NCI-H1694 treated with DMSO at 0.1 percent for 48 hours (cell line): ENCODE results near the gene TAF11L10.
"Not testable (repeated sequence)": the region's sequence is repeated elsewhere in the genome, so short reads cannot be mapped to it uniquely, and the experiment has no call there.

Source experiments
- DNase-seq: peaks from one replicate; lab custom pipeline; 2025; lab: John Stamatoyannopoulos, UW

Gene TAF11L10

DNA sequence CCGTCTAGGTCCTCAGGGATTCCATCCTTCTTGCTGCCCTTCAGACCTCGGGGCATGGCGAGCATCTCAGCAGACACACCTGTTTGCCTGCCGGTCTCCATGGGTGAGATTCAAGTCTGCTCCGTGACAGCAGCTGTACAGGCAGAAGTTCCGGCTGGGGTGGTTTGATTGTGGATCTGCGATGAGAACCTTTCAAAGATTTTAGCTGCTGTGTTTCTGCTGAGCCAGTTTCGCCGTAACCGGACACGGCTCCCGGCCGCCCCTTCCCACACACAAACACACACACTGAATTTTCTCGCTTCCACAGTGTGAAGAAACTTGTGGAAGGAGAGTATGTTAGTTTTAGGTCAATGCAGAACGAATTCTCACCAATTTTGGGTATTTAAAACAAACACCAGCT, at the start of gene TAF11L10:
TAF11L10 (minus strand) TSS at position 101 of the 400 bp plus-strand sequence.
- not testable (repeated sequence) for DNase-seq

DNA sequence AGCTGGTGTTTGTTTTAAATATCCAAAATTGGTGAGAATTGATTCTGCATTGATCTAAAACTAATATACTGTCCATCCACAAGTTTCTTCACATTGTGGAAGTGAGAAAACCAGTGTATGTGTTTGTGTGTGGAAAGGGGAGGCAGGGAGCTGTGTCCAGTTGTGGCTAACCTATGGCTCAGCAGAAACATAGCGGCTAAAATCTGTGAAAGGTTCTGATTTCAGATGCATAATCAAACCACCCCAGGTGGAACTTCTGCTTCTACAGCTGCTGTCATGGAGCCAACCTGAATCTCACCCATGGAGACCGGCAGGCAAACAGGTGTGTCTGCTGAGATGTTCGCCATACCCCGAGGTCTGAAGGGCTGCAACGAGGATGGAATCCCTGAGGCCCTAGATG, 36.5 kb upstream of the TAF11L10 start, which contains the start of gene TAF11L14:
TAF11L14 (plus strand) TSS at position 301 of the 400 bp plus-strand sequence.
- DNase-seq = no peak

DNA sequence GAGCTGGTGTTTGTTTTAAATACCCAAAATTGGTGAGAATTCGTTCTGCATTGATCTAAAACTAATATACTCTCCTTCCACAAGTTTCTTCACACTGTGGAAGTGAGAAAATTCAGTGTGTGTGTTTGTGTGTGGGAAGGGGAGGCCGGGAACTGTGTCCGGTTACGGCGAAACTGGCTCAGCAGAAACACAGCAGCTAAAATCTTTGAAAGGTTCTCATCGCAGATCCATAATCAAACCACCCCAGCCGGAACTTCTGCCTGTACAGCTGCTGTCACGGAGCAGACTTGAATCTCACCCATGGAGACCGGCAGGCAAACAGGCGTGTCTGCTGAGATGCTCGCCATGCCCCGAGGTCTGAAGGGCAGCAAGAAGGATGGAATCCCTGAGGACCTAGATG, 34.2 kb upstream of the TAF11L10 start, which contains the start of gene TAF11L13:
TAF11L13 (plus strand) TSS at position 301 of the 400 bp plus-strand sequence.
- DNase-seq = not testable (repeated sequence)

DNA sequence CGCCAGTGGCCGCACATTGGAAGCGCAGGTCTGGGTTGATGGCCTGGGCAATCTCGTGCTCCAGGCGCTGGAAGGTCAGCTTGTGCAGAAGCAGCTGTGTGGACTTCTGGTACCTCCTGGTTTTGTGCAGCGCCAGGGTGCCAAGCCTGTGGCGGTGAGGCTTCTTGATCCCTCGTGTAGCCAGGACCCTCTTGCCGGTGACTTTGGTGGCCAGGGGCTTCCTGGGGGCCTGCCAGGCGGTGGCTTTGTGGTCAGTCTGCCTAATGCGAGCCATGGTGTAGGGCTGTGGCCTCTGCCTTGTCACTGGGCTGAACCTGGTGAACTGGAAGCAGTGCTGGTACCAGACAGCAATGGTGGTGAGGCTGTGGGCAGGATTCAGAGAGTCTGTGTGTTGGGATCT, 28.1 kb upstream of the TAF11L10 start:
- no peak for DNase-seq

DNA sequence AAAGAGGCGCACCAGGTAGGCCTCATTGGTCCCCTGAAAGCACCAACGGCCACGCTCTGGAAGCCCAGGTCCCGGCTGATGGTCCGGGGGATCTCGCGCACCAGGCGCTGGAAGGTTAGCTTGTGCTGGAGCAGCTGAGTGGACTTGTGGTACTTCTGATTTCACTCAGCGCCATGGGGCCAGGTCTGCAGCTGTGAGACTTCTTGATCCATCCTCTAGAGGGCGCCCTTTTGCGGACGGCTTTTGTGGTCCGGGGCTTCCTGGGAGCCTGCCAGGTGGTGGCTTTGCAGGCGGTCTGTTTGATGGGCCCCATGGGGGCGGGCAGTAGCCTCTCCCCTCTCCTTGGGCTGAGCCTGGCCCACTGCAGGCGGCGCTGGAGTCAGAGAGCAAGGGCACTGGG, 23.0 kb upstream of the TAF11L10 start:
- no peak for DNase-seq

DNA sequence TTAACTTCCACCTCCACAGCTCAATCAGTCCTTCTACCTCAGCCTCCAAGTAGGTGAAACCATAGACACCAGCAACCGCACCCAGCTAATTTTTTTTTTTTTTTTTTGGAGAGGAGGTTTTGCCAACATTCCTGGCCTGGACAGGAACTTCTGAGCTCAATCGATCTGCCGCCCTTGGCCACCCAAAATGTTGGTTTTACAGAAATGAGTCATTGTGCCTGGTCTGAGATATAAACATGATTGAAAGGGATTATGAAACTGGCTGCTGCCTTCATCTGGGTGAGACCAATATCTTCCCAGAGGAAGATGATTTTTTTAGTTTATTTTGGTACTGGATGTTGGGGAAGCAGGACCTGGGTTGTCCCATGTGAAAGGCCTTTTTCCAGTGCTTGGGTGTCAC, 21.7 kb upstream of the TAF11L10 start:
- no peak for DNase-seq

DNA sequence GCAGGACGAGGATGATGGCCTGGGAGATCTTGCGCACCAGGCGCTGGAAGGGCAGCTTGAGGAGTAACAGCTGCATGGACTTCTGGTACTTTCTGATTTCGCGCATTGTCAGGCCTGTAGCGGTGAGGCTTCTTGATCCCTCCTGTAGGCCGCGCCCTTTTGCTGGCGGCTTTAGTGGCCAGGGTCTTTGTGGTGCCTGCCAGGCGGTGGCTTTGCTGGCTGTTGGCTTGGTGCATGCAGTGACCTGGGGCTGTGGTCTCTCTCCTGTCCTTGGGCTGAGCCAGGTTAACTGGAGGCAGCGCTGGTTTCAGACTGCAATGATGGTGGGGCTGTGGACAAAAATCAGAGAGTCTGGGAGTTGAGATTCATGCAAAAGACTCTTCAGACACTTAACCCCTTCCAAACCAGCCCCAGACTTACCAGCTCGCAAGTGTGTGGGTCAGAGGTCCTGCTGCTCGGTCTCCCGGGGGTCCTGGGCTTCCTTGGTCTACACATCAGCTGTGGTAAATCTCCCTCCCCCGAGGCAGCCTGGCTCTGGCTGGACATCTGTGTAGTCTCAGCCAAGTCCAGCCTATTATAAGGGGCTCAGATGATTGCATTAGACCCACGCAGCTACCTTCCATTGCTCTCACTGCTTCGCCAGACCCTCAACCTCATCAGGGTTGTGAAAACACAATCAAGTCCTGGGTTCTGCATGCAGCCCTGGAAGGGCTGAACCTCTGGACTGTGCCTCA, 17.4 kb upstream of the TAF11L10 start:
- DNase-seq = no peak

DNA sequence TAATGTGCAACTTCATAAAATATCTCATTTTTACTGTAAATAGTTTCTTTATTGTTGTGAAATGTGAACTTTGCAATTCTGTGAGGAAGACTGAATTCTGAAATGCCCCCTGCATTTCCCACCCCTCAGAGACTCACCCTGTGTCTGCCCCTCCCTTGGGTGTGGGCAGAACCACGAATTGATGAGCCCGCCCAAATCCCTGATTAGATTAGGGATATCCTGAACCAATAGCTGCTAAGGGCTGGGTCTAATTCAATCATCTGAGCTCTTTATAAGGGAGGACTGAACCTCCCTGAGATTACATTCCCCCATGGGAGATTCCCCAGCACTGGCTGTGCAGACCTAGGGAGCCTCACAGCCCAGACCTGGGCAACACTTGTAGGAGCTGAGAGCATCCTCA, 12.5 kb upstream of the TAF11L10 start, which contains the start of gene TAF11L12:
TAF11L12 (plus strand) TSS at position 301 of the 400 bp plus-strand sequence.
- DNase-seq = not testable (repeated sequence)

DNA sequence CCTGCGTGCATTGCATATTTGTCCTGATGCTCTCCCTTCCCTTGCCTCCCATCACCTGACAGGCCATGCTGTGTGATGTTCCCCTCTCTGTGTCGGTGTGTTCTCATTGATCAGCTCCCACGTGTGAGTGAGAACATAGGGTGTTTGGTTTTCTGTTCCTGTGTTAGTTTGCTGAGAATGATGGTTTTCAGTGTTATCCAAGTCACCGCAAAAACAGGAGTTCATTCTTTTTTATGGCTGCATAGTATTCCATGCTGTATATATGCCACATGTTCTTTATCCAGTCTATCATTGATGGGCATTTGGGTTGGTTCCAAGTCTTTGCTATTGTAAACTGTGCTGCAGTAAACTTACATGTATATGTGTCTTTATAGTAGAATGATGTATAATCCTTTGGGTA, 9.8 kb upstream of the TAF11L10 start:
- DNase-seq = not testable (repeated sequence)

DNA sequence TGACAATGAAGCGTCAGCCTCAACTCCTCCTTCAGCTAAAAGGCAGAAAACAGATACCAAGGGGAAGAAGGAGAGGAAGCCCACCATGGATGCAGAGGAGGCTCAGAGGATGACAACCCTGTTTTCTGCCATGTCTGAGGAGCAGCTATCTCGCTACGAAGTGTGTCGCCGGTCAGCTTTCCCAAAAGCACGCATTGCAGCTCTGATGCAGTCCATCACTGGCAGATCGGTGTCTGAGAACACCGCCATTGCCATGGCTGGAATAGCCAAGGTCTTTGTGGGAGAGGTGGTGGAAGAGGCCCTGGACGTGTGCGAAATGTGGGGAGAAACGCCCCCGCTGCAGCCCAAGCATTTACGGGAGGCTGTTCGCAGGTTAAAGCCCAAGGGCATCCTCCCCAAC, 7.3 kb upstream of the TAF11L10 start:
- DNase-seq = no peak

DNA sequence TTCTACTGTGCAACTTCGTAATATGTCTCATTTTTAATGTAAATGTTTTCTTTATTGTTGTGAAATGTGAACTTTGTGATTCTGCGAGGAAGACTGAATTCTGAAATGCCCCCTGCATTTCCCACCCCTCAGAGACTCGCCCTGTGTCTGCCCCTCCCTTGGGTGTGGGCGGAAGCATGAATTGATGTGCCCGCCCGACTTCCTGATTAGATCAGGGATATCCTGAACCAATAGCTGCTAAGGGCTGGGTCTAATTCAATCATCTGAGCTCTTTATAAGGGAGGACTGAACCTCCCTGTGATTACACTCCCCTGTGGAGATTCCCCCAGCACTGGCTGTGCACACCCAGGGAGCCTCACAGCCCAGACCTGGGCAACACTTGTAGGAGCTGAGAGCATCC, 6.3 kb upstream of the TAF11L10 start, which contains the start of gene TAF11L11:
TAF11L11 (plus strand) TSS at position 304 of the 400 bp plus-strand sequence.
- DNase-seq = not testable (repeated sequence)

DNA sequence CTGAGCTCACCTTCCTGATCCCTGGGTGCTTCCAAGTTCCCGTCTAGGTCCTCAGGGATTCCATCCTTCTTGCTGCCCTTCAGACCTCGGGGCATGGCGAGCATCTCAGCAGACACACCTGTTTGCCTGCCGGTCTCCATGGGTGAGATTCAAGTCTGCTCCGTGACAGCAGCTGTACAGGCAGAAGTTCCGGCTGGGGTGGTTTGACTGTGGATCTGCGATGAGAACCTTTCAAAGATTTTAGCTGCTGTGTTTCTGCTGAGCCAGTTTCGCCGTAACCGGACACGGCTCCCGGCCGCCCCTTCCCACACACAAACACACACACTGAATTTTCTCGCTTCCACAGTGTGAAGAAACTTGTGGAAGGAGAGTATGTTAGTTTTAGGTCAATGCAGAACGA, 3.4 kb downstream of the TAF11L10 start, which contains the start of gene TAF11L9:
TAF11L9 (minus strand) TSS at position 140 of the 400 bp plus-strand sequence.
- not testable (repeated sequence) for DNase-seq

DNA sequence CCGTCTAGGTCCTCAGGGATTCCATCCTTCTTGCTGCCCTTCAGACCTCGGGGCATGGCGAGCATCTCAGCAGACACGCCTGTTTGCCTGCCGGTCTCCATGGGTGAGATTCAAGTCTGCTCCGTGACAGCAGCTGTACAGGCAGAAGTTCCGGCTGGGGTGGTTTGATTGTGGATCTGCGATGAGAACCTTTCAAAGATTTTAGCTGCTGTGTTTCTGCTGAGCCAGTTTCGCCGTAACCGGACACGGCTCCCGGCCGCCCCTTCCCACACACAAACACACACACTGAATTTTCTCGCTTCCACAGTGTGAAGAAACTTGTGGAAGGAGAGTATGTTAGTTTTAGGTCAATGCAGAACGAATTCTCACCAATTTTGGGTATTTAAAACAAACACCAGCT, 6.8 kb downstream of the TAF11L10 start, which contains the start of gene TAF11L8:
TAF11L8 (minus strand) TSS at position 101 of the 400 bp plus-strand sequence.
- DNase-seq = not testable (repeated sequence)

DNA sequence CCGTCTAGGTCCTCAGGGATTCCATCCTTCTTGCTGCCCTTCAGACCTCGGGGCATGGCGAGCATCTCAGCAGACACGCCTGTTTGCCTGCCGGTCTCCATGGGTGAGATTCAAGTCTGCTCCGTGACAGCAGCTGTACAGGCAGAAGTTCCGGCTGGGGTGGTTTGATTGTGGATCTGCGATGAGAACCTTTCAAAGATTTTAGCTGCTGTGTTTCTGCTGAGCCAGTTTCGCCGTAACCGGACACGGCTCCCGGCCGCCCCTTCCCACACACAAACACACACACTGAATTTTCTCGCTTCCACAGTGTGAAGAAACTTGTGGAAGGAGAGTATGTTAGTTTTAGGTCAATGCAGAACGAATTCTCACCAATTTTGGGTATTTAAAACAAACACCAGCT, 12.0 kb downstream of the TAF11L10 start, which contains the start of gene TAF11L7:
TAF11L7 (minus strand) TSS at position 101 of the 400 bp plus-strand sequence.
- not testable (repeated sequence) for DNase-seq
